HG03432 (cell line): ENCODE measurements around the gene CNTN6.
A peak's percentile ranks its signal among the peaks of the same experiment; 100 is the strongest.
"Not testable (repeated sequence)": the region's sequence is repeated elsewhere in the genome, so short reads cannot be mapped to it uniquely, and the experiment has no call there.

Source experiments
- ATAC-seq: cut with Tn5 transposase; IDR thresholded peaks from one replicate; pipeline ENCODE4 v1.9.1; 2021; ENCODE audit warnings: mild to moderate bottlenecking, moderate library complexity; ENCODE audit not compliant: unreplicated experiment

The CNTN6 gene

GRCh38 chr3:1272546-1273265 is 179.9 kb downstream of the CNTN6 start:
- ATAC-seq: no peak

- ATAC-seq: no peak
Observed at GRCh38 chr3:1275495-1275894, 182.7 kb downstream of the CNTN6 start.

GRCh38 chr3:1287815-1288214 is 195.0 kb downstream of the CNTN6 start:
- ATAC-seq: no peak

- no peak for ATAC-seq
Observed at GRCh38 chr3:1288805-1289494, 196.1 kb downstream of the CNTN6 start.

GRCh38 chr3:1292571-1293071 is 199.8 kb downstream of the CNTN6 start:
- no peak for ATAC-seq

GRCh38 chr3:1294586-1294985 is 201.8 kb downstream of the CNTN6 start:
- no peak for ATAC-seq

- no peak for ATAC-seq
Observed at GRCh38 chr3:1318296-1319005, 225.6 kb downstream of the CNTN6 start.

GRCh38 chr3:1326546-1326945 is 233.7 kb downstream of the CNTN6 start:
- ATAC-seq: no peak

DNA sequence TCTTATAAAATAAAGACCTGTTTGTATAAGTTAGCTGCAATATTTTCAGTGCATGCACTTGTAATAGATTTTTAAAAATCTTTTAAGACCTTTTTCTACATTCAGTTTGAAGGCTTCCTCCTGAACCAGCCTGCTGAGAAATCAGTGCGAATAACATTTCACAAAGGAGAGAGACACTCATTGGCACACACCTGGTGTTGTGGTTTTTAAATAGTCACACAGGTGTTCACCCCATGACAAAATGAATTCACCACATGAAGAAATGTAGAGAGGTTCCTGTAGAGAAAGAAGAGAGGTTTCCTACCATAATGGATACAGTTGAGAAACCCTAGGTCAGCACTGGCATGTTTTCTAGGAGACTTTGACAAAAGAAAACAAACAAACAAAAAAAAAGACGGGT is 237.3 kb downstream of the CNTN6 start:
- no peak for ATAC-seq

DNA sequence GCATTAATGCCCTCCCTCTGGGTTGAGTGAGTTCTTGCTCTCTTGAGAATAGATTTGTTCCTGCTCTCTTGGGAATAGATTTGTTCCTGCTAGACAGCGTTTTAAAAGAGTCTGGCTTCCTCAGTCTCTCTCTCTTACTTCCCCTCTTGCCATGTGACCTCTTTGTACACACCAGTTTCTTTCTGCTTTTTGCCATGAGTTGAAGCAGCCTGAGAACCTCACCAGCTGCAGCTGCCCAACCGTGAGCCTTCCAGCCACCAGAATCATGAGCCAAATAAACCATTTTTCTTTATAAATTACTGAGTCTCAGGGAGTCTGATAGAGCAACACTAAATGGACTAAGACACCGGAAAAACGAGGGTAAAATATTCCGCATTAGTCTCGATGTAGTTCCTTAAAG is 253.6 kb downstream of the CNTN6 start:
- ATAC-seq: no peak

GRCh38 chr3:1348547-1348946 is 255.7 kb downstream of the CNTN6 start:
- no peak for ATAC-seq

GRCh38 chr3:1350885-1351284 is 258.1 kb downstream of the CNTN6 start:
- no peak for ATAC-seq

DNA sequence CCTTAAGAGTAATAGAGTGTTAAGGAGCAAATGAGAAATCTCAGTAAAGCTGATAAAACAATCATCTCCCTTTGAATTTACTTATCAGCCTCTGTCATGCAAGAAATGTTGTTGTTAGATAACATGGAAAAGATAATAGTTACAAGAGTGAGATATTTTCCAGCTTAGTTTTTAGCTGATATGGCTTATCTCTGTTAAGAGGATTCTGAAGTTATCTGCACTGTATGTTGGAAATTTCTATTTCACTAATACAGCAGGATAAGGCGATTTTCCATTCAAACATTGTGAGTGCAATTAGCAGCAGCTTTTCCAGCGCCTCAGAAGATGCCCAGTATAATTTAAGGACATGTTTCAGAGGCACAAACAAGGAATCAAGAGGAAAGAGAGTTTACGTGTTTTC is 262.9 kb downstream of the CNTN6 start:
- no peak for ATAC-seq

- ATAC-seq: no peak
Observed at GRCh38 chr3:1356101-1356500, 263.3 kb downstream of the CNTN6 start.

- no peak for ATAC-seq
Observed at GRCh38 chr3:1365528-1365927, 272.7 kb downstream of the CNTN6 start.

GRCh38 chr3:1374471-1374870 is 281.6 kb downstream of the CNTN6 start:
- ATAC-seq: no peak

GRCh38 chr3:1375145-1375544 is 282.3 kb downstream of the CNTN6 start:
- ATAC-seq: no peak

- peak; percentile 86 for ATAC-seq
Observed at GRCh38 chr3:1380926-1381646, 288.3 kb downstream of the CNTN6 start.

DNA sequence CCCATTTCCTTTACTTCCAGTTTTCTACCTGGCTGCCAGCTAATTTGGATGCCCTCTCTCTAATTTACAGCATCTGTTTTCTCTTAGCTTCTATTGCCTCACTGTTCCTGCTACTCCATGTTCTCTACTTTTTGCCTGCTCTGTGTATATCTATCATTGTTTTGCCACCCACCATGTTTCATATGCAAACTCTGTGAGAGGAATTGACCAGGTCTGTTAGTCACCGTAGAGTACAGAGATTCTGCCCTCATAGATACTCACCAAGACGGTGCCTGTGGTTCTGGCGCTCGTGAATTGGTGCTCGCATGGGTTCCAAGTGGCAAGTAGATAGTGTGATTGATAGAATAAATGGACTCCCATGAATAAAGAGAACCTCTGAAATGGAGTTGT is 288.8 kb downstream of the CNTN6 start:
- ATAC-seq: peak; percentile 30

DNA sequence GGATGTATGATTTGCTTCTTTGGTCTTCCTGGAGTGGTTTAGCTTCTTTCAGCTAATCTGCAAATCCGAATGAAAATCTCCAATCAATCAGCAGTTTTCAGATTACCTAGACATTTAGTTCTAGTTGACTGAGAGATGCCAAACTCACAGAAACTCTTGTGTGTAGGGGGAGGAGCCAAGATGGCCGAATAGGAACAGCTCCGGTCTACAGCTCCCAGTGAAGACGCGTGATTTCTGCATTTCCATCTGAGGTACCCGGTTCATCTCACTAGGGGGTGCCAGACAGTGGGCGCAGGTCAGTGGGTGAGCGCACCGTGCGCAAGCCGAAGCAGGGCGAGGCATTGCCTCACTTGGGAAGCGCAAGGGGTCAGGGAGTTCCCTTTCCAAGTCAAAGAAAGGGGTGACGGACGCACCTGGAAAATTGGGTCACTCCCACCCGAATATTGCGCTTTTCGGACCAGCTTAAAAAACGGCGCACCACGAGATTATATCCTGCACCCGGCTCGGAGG is 294.6 kb downstream of the CNTN6 start:
- not testable (repeated sequence) for ATAC-seq

DNA sequence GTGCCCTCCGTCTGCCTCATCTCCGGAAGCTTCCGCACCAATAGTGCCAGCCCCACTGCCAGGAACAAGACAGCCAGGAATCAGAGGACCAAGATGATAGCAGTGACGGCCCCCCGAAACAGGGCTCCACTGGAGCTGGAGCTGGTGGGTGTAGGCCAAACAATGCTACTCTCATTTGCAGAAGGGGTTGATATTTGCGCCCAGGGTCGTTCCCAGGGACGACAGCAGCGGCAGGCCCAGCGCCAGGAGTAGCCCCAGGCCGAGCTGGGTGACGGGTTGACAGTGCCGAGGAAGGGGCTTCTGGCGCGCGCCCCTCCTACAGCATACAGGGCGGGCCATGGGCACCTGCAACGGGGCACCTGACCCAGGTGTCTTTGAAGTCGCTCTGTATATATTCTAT is 301.4 kb downstream of the CNTN6 start:
- no peak for ATAC-seq
